NK-92 (cell line): ENCODE measurements around the gene DNM3.

Experiments
- DNase-seq: peaks from one replicate; lab custom pipeline; 2025; ENCODE audit not compliant: unreplicated experiment; lab: John Stamatoyannopoulos, UW

DNM3 gene

DNA sequence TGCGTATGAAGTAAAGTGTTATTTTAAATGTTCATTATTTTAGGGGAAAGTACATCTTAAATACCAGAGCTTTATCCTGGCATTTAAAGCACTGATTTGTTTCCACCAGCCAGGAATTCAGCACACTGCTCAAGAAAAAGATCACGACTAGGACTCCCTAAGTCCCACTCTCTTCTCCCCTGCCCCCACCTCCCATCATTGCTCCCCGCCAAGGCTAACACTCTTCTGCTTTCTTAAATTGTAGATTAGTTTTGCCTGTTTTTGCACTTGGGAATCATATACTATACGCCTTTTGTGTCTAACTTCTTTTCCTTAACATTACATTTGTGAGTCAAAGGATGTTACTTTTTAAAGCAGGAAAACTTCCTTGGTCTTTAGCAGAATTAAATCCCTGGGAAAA is 541.7 kb downstream of the DNM3 start:
- no peak for DNase-seq

DNA sequence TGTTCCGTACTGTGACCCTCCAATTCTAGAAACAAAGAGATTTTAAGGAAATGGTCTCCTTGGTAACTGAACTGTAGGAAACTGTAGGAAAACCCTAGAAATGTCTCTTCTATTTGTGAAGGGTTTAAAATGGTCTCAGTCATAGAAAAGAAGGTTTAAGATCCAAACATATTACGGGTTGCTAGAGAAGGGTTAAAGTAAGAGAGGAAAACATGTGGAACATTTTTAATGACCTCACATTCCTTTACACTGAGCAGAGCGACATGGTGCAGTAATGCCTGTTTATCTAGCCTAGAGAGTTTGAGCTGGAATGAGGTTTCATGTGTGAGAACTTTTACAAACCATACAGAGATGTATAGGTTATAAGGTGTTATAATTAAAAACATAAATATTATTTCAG is 542.2 kb downstream of the DNM3 start:
- DNase-seq = no peak

DNA sequence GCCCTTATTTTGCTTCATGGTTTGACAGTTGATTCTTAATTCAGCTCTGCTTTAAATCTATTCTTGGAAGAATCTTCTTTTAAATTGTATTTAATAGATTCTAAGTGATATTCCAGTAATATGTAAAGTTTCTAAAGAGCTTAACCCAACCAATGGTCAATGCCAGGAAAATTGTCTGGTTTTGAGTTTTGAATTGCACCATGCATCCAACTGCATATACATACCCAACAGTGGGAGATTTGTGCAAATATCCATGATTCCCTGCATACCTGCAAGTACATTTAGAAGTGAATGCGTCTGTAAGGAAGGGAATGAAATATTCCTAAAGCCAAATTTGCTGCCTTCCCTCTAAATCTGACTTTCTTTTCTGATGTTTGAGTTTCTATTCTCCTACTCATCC is 543.4 kb downstream of the DNM3 start:
- DNase-seq = no peak

DNA sequence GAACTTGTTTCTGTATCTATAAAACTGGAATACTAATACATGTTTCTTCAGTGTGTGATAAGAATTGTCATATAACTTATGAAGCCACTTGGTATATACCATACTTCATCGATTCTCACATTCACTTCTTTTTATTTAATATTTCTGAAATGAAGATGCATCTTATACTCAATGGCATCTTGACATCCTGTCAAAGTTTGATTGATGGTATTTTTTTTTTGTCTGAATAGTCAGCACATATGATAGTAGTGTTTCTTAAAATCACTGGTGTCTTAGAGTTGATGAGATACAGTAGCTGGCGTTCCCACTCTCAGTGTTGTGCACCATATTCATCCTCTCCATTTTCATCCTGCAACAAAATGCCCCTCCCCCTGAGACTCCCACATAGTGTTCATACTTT is 544.7 kb downstream of the DNM3 start:
- DNase-seq = no peak

DNA sequence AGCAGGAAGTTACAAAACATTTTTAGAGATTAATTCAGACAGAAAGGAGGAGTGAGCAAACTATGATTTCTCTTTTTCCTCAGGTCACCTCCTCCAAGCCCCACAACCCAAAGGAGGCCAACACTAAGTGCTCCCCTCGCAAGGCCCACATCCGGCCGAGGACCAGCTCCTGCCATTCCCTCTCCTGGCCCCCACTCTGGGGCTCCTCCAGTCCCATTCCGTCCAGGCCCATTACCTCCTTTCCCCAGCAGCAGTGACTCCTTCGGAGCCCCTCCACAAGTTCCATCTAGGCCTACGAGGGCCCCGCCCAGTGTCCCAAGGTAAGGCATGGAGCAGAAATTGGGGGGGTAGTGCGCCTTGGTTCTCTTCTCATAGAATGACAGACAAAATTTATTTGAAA is 547.2 kb downstream of the DNM3 start:
- no peak for DNase-seq

DNA sequence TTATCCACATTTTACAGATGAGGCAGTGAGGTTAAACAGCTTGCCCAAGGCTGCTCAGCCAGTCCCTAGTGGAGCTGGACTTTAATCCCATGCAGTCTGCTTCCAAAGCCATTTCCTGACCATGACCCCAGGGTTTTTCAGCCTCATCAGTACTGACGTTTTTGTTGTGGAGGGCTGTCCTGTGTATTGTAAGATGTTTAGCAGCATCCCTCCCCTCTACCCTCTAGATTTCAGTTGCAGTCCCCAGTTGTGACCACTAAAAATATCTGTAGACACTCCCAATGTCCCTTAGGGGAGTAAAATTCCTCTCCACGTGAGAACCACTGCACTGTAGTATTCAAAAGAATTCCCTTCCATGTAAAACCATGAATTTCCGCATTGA is 549.0 kb downstream of the DNM3 start:
- no peak for DNase-seq

DNA sequence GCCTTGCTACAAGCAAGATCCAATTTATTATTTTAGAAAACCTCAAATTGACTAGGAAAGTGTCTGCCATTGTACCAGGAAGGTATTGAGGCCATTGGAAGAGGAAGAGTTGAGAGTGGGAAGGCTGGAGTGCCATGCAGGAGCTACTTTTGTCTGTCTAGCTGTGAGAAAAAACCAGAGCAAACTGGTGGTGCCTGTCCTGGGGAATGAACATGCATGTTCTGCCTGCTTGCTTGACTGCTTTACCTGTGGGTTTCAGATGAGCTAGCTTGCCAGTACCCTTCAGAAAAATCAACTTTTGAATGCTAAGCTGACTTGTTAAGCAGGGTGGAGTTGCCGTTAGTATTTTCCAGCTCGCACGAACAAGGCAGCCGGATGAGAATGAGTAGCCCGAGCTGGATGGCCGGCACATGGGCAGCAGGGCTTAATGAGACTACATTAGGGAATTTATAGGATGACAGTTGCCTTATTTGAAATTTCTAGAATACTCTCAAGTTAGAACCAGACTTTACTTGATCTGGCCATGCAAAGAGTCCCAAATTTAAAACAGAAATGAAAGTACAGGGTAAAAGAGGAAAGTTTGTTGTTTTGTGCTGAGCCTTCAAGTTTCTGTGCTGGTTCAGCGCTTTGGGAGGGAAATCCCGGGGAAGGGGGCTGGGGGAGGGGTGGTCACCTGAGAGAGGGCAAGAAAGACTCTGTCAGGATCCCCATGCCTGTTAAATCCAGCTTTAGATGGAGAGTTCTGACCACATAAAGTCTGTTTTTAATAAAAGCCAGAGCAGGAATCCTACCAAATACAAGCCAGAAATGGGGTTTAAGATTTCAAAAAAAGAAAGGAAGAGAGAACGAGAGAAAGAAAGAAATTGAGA is 549.6 kb downstream of the DNM3 start:
- DNase-seq = no peak

DNA sequence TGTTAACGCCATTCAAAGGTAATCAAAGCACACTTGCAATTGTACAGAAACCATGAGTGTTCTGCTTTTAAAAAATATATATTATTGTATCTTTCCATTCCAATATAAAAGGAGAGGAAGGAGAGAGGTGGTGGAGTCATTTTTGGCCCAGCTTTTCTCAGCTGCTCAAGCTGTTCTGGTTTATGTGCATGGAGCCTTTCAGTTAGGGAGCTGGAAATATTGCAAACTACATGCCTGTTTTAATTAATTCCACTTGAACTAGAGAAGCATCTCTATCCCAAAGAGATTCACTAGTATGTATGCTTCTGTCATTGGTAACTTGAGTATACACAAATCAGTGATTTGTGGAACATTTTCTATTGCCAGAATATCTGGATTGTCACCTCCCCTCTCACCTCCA is 550.7 kb downstream of the DNM3 start:
- no peak for DNase-seq

DNA sequence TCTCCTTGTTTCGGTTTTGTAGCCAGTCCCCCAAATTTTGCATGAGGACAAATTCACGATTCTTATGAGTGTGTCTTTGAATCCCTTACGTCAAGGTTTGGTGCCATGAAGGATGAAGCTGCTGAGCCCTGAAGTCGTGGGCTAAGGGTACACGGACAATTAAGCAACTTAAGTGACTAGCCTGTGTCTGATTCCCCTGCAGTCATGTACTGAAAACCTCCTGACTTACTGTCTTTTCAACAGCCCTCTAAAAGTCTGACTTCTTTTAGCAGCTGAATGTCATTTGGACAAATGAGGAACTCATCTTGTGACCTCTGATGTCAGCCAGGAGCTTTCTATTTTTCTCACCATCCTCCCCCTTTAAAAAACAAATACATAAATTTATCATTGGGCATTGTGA is 552.1 kb downstream of the DNM3 start:
- DNase-seq = no peak

DNA sequence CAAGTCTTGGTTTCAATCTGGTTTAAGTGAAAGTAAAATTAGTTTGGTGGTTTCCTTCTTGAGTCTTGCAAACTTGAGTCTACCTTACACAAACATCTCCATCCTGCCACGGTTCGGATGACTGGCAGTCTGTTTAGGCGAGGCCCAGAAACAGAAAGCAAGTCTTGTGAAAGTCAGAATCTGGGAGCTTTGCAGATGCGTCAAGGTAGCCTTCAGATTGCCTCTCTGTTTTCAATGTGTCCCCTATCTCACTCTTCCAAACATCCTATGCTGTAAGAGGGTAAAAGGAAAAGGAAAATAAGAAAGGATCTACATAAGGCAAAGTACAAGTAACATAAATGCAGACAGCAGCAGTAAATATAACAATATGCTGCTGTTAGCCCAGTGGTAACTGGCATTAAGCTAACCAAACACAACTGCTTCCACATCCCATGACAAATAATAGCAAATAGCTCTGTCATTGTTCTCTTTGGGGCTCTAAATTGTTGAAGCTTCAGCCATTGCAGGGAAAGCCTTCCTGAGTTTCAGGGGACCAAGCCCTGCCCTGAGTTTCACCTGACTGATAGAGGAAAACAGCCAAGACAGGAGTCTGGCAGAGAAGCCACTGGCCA is 552.9 kb downstream of the DNM3 start:
- DNase-seq = no peak

DNA sequence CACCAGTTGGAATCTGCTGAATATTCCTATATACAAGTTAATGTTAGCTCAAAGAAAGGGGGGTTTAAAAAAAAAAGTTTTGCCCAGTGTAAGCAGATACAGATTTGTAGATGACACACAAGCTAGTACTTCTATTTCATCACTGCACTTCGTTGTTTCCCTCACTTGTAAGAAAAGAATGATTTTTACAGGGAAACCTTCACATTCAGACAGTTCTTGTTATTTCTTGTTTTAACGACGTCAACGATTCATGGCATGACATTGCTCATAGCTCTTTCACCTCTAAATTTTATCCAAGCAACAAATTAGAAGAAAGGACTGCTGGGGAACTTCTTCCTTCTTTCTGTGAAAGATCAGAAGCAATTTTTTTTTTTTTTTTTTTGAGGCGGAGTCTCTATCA is 553.5 kb downstream of the DNM3 start:
- no peak for DNase-seq

DNA sequence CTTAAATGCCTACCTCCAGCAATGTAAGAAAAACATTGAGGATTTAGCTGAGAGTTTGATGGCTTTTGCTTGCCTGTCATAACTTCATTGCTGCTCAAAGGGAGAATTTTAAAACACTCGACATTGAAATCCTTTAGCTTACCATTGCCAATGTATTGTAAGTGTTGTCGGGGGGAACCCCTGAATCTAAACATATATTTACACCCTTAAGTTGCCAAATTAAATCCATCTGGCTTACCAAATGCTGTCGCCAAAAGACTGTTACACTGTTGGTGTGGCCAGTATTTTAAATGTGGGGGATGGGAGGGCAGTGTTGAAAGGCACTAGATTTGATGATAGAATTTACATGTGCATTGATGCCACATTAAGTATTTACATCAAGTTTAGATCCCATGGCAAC is 554.3 kb downstream of the DNM3 start:
- DNase-seq = no peak

DNA sequence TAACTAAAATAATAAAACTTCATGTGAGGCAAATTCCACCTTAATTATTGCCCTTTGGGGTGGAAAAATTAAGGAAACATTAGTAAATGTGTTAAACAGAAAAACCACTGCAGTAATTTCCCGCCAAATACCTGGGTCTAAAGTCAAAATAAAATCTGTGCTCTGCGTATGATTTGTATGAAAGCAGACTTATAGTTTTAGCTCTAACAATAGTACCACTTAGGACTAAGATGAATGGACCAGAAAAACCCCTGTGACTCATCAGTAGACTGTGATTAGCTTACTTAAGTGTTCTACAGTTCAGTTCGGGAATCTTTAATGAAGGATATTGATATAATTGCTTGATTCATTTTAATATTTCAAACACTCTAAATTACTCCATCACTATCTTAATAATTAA is 555.9 kb downstream of the DNM3 start:
- no peak for DNase-seq

DNA sequence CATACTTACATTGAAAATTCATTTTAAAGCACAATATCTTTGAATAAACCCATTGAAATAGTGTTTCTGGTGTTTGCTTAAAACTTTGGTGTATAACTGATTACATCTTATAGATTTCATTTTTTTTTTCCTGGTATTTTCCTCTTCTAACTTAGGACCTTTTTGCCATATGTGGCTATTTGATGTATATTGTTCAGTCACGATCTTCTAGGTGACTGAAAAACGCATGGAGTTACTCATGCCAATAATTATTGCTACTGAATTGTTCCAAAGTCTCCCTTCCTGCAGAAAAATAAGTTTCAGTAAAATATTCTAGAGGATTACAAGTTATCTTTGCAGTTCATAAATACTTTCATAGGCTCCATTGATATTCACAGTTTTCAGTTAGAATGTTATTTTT is 556.3 kb downstream of the DNM3 start:
- DNase-seq = no peak

DNA sequence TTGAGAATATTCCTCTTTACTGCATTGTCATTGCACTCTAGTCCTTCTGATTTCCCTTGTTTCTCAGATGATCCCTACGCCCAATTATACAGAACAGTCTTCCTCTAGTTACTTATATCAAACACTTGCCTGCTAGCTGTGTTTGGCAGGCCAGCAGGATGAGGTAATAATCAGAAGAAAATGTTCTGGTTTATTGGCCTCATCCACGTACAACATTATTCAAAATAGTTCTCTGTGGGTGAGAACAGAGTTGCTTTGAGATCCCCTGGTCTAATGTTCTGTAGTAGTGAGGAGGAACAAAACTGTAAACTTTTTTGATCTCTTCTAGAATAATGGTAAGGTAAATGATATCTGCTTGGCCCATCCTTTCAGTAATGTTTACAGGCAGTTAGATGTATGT is 556.9 kb downstream of the DNM3 start:
- no peak for DNase-seq

DNA sequence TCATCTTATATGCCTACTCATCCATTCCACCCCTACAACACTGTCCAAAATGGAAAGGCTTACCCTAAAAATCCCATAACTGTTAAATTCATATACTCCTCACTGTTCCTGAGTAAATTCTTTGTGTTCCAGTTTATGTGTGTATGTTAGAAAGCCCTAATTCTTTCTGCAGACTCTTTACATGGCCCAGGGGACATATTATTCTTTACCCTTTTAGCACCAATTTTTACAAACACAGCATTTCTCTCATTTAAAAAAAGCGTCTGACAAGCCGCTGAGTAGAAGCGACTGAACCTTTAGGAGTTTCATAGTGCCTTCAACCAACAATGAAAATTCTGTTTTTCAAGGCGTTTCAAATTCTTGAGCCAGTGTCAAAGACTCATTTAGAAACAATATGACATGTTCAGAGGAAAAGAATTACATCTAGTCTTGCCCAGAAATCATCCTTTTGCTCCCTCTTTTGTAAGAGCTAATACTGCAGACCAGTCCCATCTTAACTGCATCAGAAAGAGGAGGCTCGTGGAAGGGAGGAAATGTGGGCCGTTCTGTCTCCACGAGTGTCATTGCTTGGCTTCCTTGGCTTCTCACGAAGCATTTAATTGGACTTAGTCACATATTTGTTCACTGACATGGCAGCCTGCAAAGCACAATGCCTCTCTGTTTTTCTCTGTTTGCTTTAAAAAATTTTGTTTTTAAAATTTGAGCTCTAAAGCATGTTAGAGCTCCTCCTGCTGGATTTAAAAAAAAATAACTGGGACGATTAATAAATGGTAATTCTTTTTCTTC is 557.9 kb downstream of the DNM3 start:
- no peak for DNase-seq

DNA sequence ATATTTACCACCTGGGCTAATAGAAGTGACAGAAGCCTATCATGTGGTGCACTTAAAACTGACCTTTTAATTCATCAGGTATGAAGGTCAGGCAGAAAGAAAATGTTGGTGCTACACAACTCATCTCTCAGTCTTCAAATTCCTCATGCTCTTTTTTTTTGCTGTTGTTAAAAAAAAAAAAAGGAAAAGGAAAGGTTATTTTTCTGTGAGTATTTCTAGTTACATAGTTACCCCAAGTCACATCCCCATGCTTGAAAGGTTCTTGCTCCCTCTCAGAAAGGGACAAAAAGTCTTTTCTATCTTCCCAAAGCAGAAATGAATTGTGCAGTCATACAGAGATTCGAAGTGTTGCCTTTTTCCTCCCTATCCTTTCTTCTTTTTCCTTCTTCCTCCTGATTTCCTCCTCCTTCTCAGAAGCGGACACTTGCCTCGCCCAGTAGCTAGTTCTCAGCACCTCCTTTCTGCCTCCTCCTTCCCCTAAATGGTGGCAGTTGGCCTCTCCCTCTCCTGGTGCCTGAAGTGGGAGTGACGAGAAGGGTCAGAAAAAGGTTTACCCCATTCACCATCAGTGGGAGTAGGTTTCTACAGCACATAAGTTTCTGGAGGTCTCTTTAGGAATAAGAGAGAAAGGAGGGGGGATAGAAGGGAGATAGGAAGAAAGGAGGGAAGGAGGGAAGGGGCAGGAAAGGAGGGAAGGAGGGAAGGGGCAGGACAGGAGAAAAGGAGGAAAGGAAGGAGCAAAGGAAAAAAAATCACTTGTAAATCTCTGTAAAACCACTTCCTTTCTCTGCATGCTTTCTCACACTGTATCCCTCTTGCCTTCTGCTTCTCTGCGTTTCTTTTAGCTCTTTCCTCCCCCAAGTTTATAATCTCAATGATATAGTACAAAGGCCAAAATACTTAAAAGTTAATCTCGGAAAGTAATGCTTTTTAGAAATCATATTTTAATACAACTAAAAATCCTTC is 558.7 kb downstream of the DNM3 start:
- DNase-seq = no peak

DNA sequence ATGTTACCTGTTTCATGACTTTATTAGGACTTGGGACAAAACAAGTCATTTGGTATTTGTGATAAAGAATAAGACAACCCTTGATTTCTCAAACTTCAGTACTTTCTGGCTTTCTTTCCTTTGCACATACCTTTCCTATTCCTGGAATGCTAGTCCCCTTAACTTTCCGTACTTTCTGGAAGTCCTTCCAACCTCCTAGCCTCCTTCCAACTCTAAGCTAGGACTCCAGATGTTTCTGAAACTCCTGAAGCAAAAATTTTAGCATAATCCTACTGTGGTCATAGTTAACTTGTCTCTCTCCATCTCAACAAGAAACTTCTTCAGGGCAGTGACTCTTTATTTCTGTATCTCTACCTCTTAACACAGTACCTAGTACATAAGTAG is 559.4 kb downstream of the DNM3 start:
- no peak for DNase-seq

DNA sequence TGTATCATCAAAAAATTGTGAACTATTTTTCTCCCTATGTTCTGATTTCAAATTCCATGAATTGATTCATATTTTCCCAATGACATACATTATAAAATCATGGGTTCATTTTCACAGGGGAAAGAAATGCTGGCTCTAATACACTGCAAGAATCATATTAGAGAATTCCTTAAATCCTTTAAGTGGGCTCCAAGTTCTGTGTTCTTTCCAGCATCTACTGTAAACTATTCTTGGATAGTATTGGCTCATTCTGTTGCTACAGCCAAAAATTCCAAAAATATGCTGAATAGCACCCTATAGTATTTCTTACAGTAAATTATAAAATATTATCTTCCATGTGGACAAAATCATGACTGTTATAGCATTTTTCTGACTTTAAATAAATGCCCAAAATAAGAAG is 560.2 kb downstream of the DNM3 start:
- DNase-seq = no peak

DNA sequence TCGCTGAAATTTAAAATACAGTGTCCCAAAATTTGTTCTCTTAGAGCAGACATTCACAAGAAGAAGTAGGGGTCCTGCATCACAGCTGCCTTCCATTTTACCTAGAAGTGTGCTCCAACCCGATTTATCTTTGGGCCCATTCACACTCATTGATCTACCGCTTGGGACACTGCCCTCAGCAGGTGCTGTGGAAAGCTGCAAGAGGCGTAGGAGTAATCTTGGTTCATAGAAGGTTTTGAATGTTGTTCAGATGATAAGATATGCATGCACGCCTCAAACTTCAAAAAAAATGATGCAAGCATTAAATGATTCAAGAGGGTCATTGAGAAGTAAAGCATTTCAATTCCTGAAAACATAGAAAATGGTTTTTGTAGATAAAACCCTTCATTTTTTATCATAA is 560.6 kb downstream of the DNM3 start:
- no peak for DNase-seq
